NT2/D1 (cell line): ENCODE data around the gene HNRNPF.

Source experiments
- YY1 ChIP-seq: IDR thresholded peaks from 2 replicates; pipeline ENCODE4 v1.6.1; 2011; ENCODE audit not compliant: insufficient read length, insufficient read depth
- ZNF274 ChIP-seq: IDR thresholded peaks from 2 replicates; pipeline ENCODE4 v1.6.1; 2011; ENCODE audit warnings: mild to moderate bottlenecking, low read depth, low read length

- TF ChIP-seq YY1 (no peak), ZNF274 (no peak)
Measured at GRCh38 chr10:43395571-43396060, 13.4 kb downstream of the HNRNPF start.
